Measurements from ENCODE around the gene WRNIP1. TPM values are rescaled to one million over a fixed set of nuclear protein-coding genes. Genes with fewer than 3 reads are reported as not detected.

Gene WRNIP1
- total RNA-seq, 1 experiment from 2014 or later, result 38.1 TPM

- Histone ChIP-seq H2BK20ac (ENCODE audit: low read depth, low read length, poor library complexity, severe bottlenecking) (no peak overlapping the region), H2BK120ac (ENCODE audit: low read depth, low read length, poor library complexity, severe bottlenecking) (no peak overlapping the region), H2AFZ (ENCODE audit: low read length) (no peak overlapping the region), H3K4me2 (ENCODE audit: insufficient read depth, insufficient read length, low read length) (peak overlapping the region; percentile 97), H3K79me2 (ENCODE audit: insufficient read depth, low read length) (peaks cover 20% of the 10 kb centered on the region; the same call in 1 of the 2 replicates), H3K9me3 (ENCODE audit: control insufficient read depth, low read depth, low read length) (no peaks in the 10 kb centered on the region), H2BK5ac (ENCODE audit: insufficient read length, low read length) (no peak overlapping the region), H3K27ac (ENCODE audit: insufficient read length, low read depth, low read length) (no peak overlapping the region), H3T11ph (ENCODE audit: low read length) (no peak overlapping the region), H3K79me1 (ENCODE audit: insufficient read depth, low read depth, low read length, poor library complexity, severe bottlenecking) (no peaks in the 10 kb centered on the region), H2AK5ac (ENCODE audit: insufficient read length, low read length) (no peak overlapping the region), H3K23me2 (ENCODE audit: insufficient read length, low read depth, low read length, poor library complexity, severe bottlenecking) (peaks cover 11% of the 10 kb centered on the region), H3K56ac (ENCODE audit: insufficient read length, low read depth, low read length) (no peak overlapping the region), H2BK15ac (ENCODE audit: low read depth, low read length) (no peak overlapping the region), H3K27me3 (ENCODE audit: insufficient read depth, low read length) (no peaks in the 10 kb centered on the region), H3K9ac (ENCODE audit: extremely low read depth, insufficient read length, low read length) (peak overlapping the region; percentile 65), H3K14ac (ENCODE audit: insufficient read depth, low read length) (no peak overlapping the region), H4K5ac (ENCODE audit: insufficient read length, low read depth, low read length) (no peak overlapping the region), H4K8ac (replicated peaks; ENCODE audit: insufficient read length, low read depth, low read length) (no peak overlapping the region), H4K91ac (ENCODE audit: insufficient read length, low read depth, low read length) (no peak overlapping the region), H3K4me1 (ENCODE audit: insufficient read depth, low read length) (peaks cover 3% of the 10 kb centered on the region; the same call in 1 of the 2 replicates), H2BK12ac (ENCODE audit: insufficient read length, low read depth, low read length) (no peak overlapping the region), H3K23ac (ENCODE audit: insufficient read length, low read depth, low read length) (no peak overlapping the region), H3K4ac (ENCODE audit: low read depth, low read length) (no peak overlapping the region), H3K18ac (ENCODE audit: insufficient read length, low read depth, low read length) (no peak overlapping the region), H4K20me1 (ENCODE audit: control insufficient read depth, insufficient read depth, insufficient read length) (no peaks in the 10 kb centered on the region)
- no peak for TF ChIP-seq CTCF (conservative IDR thresholded peaks at IDR 0.05)
- H3K27ac Mint-ChIP-seq, result no peak overlapping the region
- H3K4me3 Mint-ChIP-seq, result peak overlapping the region; percentile 91 to 94
- H3K27me3 Mint-ChIP-seq (ENCODE audit: low read depth), result no peaks in the 10 kb centered on the region
- peaks cover 7 to 12% (median 9%) of the 10 kb centered on the region in 3 experiments; a peak in 5 of 7 replicates for H3K36me3 Mint-ChIP-seq (ENCODE audit: insufficient read depth in 1 of 3, low read depth in 3 of 3)
- peaks cover 41 to 46% of the 10 kb centered on the region in 2 experiments for H3K4me1 Mint-ChIP-seq
- DNase-seq, result no peak
- H3K9me3 Mint-ChIP-seq, result peaks cover 2 to 3% of the 10 kb centered on the region in 2 experiments; a peak in 2 of 5 replicates
- no CpG with 5 or more reads among the region's 13 CpGs for WGBS (ENCODE audit: extremely low coverage, insufficient read length, low lambda C conversion rate)
Measured at GRCh38 chr6:2766767-2767656, 1.8 kb downstream of the WRNIP1 start.
